GM23248 (cell line): ENCODE data around the gene ABL2.
"Not testable (repeated sequence)": the region's sequence is repeated elsewhere in the genome, so short reads cannot be mapped to it uniquely, and the experiment has no call there.

Experiments
- EZH2 ChIP-seq: fragments of 200-600 bp; sonication (generic); IDR thresholded peaks from 2 replicates; pipeline ENCODE4 v1.6.1; 2018; ENCODE audit warnings: antibody characterized with exemption, mild to moderate bottlenecking; ENCODE audit not compliant: insufficient read depth, poor library complexity, severe bottlenecking
- EZH2phosphoT487 ChIP-seq: fragments of 200-600 bp; sonication (generic); IDR thresholded peaks from 2 replicates; pipeline ENCODE4 v1.6.1; 2018; ENCODE audit warnings: antibody characterized with exemption, moderate library complexity, mild to moderate bottlenecking, low read depth; ENCODE audit not compliant: insufficient read depth

DNA sequence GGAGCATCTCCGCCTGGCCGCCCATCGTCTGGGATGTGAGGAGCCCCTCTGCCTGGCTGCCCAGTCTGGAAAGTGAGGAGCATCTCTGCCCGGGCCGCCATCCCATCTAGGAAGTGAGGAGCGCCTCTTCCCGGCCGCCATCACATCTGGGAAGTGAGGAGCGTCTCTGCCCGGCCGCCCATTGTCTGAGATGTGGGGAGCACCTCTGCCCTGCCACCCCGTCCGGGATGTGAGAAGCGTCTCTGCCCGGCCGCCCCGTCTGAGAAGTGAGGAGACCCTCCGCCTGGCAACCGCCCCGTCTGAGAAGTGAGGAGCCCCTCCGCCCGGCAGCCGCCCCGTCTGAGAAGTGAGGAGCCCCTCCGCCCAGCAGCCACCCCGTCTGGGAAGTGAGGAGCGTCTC lies 94.3 kb downstream of the ABL2 start:
- not testable (repeated sequence) for TF ChIP-seq EZH2phosphoT487, EZH2
